Heart left ventricle (tissue), 13 donors: ENCODE results near the gene UMODL1.

ENCODE experiments used
- POLR2A ChIP-seq, 2 donors: fragments of 450-650 bp; IDR thresholded peaks; one replicate each; pipeline ENCODE4 v1.6.1; 2017; ENCODE audit warnings: antibody characterized with exemption in 2 of 2, mild to moderate bottlenecking in 2 of 2, moderate library complexity in 2 of 2
- TF ChIP-seq, protein P1 (sequence below), 12 donors: fragments of 200-600 bp; sonication (generic) in 4 of 12; IDR thresholded peaks; one replicate each; pipeline versions ENCODE4 v1.5.0 to v1.8.0; 2018 to 2022; ENCODE audit warnings: antibody characterized with exemption in 12 of 12, mild to moderate bottlenecking in 5 of 12
- donor health status: ischemic (EF 13 %, LVEDD 7.1; RV severe dilation, severe dysfunction).
- donor health status: DM: no; HTN: yes; CAD: no.
- donor health status: DM: no; HTN: no; CAD: no.
- donor health status: ischemic (EF 25% LVEDD 6.9; RV normal size, moderate dysfunction).
- donor health status: ischemic (EF 25% LVEDD 5.7; RV mildly dilated, moderate dysfunction).
- donor health status: ischemic (EF 35%, LVEDD 5.7; RV mildly dilated, moderate dysfunction).
- donor health status: nonischemic (EF 11% LVEDD 7.7; RV severe dilation, severe dysfunction).
- donor health status: DM: yes; HTN: yes; CAD: no.
- donor health status: PGD.
- donor health status: ischemic (EF 29% LVEDD 5.4; RV normal size, mild dysfunction).
- donor health status: nonischemic (EF 23%, LVEDD 6.1; RV moderate dilation, normal function).

- TF ChIP-seq, protein P1, sequence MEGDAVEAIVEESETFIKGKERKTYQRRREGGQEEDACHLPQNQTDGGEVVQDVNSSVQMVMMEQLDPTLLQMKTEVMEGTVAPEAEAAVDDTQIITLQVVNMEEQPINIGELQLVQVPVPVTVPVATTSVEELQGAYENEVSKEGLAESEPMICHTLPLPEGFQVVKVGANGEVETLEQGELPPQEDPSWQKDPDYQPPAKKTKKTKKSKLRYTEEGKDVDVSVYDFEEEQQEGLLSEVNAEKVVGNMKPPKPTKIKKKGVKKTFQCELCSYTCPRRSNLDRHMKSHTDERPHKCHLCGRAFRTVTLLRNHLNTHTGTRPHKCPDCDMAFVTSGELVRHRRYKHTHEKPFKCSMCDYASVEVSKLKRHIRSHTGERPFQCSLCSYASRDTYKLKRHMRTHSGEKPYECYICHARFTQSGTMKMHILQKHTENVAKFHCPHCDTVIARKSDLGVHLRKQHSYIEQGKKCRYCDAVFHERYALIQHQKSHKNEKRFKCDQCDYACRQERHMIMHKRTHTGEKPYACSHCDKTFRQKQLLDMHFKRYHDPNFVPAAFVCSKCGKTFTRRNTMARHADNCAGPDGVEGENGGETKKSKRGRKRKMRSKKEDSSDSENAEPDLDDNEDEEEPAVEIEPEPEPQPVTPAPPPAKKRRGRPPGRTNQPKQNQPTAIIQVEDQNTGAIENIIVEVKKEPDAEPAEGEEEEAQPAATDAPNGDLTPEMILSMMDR (IDR thresholded peaks at IDR 0.05): no peak
- TF ChIP-seq POLR2A (IDR thresholded peaks at IDR 0.05): no peak
Observed at GRCh38 chr21:42081138-42081537, 10.0 kb downstream of the UMODL1 start.
